HK-2 (cell line): ENCODE data around the gene SCNM1.
"Not testable (repeated sequence)": the region's sequence is repeated elsewhere in the genome, so short reads cannot be mapped to it uniquely, and the experiment has no call there.

Experiments used
- DNase-seq: peaks from one replicate; pipeline ENCODE4 v3.0.0-alpha.2; 2018; ENCODE audit not compliant: unreplicated experiment

SCNM1 gene

GRCh38 chr1:151193304-151193703 is 27.4 kb downstream of the SCNM1 start:
- no peak for DNase-seq

GRCh38 chr1:151193856-151194255 is 27.9 kb downstream of the SCNM1 start:
- DNase-seq = no peak

GRCh38 chr1:151194894-151195594 is 29.1 kb downstream of the SCNM1 start:
- DNase-seq = peak; percentile 84

GRCh38 chr1:151196292-151196800 is 30.4 kb downstream of the SCNM1 start:
- peak; percentile 47 for DNase-seq

GRCh38 chr1:151197863-151198253 is 31.9 kb downstream of the SCNM1 start:
- DNase-seq = peak; percentile 17

GRCh38 chr1:151198254-151199127 is 32.5 kb downstream of the SCNM1 start, which contains the start of gene PIP5K1A:
Gene PIP5K1A, plus strand, starts transcription at chr1:151198552. Its CDS starts 445 bp downstream, at chr1:151198997.
- peak; percentile 98 for DNase-seq

GRCh38 chr1:151199873-151200581 is 34.1 kb downstream of the SCNM1 start:
- peak; percentile 64 for DNase-seq

- not testable (repeated sequence) for DNase-seq
These were observed 39.5 kb downstream of the SCNM1 start for GRCh38 chr1:151205381-151205965.

- no peak for DNase-seq
These were observed 44.9 kb downstream of the SCNM1 start for GRCh38 chr1:151210830-151211229.

GRCh38 chr1:151211972-151212705 is 46.2 kb downstream of the SCNM1 start:
- no peak for DNase-seq

- DNase-seq = no peak
These were observed 47.6 kb downstream of the SCNM1 start for GRCh38 chr1:151213560-151213959.
